Activated CD8-positive, alpha-beta memory T cell treated with anti-CD3 and anti-CD28 coated beads for 4 hours (primary cell): ENCODE results near the gene ARHGAP31.
"Not testable (repeated sequence)": the region's sequence is repeated elsewhere in the genome, so short reads cannot be mapped to it uniquely, and the experiment has no call there.

ENCODE experiments used
- DNase-seq, 2 donors: peaks; one replicate each; pipeline ENCODE4 v3.0.0-alpha.2; 2020; ENCODE audit warnings: low read depth in 2 of 2

ARHGAP31 gene

GRCh38 chr3:119322021-119322834 is 28.0 kb downstream of the ARHGAP31 start:
- DNase-seq = peak in 1 of 2 donors; percentile 7

DNA sequence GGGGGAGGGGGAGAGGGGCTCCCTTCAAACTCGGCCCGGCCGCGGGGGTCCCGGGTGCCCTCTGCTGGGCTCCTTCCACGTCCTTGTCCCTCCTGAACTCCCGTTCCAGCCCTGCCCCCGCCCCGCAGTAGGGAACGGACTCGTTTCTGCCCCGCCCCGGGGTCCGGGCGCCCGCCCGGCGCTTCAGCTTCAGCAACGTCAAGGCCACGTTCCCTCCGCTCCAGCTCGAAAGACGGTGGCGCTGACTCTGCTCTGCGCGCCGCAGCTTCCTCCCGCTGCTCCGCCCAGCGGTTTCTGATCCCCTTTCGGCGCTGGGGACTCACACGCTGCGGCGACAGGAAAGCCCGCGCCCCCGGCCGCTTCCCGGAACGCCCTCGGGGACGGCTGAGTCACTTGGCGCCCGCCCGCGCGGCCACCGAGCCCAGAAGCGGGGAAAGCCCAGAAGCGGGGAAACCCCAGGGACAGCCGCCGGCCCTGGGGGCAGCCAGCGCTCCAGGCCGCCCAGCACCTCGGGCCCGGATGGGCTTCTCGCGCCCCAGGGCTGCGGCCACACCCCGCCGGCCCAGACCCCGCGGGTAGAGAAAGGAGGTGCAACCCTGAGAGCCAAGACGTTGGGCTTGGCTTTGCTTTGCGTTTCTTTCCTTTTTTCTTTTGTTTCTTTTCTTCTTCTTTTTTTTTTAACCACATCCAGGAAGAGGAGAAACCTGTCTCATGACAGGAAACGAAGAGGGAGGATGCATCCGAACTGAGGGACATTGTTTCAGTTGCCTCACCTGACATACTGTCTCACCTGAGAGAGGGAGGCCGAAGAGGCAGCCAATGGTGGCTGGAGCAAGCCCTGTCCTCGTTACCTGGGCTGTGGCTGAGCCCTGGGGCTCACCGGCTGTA is 28.9 kb downstream of the ARHGAP31 start:
- peak; percentile 90 to 93 for DNase-seq

DNA sequence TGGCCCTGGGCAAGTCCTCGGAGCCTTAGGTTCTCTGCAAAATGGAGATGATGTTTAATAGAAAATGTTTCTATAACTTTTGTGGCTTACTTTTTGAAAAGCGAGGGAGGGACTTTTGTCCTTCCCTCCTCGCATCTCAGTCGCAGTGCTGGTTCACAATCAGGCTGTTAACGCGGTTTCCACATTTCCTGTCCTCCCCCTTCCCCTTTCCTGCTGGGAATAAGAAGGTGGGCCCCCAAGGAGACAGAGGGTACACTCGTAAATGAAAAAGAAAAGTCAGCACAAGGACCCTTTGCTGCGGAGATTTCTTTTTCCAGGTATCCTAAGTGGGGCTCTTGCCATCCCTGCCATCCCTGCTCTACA is 29.5 kb downstream of the ARHGAP31 start:
- DNase-seq = no peak

- no peak for DNase-seq
Measured at GRCh38 chr3:119324899-119325298, 30.7 kb downstream of the ARHGAP31 start.

DNA sequence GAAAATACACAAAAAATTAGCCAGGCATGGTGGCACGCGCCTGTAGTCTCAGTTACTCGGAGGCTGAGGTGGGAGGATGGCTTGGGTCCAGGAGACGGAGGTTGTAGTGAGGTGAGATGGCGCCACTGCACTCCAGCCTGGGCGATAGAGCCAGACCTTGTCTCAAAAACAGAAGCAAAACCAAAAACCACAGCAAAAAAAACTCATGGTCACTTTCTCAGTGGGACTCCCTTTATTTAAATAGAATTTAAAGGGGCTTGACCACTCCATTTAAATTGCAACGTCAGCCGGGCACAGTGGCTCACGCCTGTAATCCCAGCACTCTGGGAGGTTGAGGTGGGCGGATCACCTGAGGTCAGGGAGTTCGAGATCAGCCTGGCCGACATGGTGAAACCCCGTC is 32.8 kb downstream of the ARHGAP31 start:
- no peak for DNase-seq

DNA sequence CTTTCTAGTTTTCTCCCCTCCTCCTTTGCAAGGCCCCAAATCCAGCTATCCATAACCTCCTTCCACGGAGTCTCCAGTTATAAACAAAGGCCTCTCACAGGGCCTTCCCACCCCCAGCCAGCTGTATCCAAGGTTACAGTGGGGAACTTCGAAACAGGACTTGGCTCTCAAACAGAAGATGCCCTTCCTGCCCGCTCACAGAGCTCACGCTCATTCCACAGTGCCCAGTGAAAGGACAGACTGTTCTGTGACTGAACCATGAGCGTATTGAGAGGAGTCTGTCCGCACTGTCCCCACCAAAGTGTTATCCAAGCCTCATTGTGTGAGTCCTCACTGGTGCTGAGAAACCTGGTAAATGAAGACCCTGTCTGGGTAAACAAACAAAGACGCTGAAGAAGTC is 35.4 kb downstream of the ARHGAP31 start:
- DNase-seq = no peak

- DNase-seq = no peak
Measured at GRCh38 chr3:119330181-119330580, 36.0 kb downstream of the ARHGAP31 start.

- no peak for DNase-seq
Measured at GRCh38 chr3:119330858-119331257, 36.7 kb downstream of the ARHGAP31 start.

GRCh38 chr3:119331661-119332060 is 37.5 kb downstream of the ARHGAP31 start:
- DNase-seq = no peak

GRCh38 chr3:119333773-119334509 is 39.8 kb downstream of the ARHGAP31 start:
- DNase-seq = no peak

GRCh38 chr3:119336823-119337222 is 42.6 kb downstream of the ARHGAP31 start:
- no peak for DNase-seq

DNA sequence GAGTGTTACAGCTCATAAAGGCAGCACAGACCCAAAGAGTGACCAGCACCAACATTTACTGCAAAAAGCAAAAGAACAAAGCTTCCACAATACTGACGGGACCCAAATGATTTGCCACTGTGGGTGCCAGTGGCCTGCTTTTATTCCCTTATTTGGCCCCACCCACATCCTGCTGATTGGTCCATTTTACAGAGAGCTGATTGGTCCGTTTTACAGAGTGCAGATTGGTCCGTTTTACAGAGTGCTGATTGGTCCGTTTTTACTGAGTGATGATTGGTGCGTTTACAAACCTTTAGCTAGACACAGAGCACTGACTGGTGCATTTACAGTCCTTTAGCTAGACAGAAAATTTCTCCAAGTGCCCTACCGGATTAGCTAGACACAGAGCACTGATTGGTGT is 43.2 kb downstream of the ARHGAP31 start:
- DNase-seq = not testable (repeated sequence)

GRCh38 chr3:119338754-119339153 is 44.6 kb downstream of the ARHGAP31 start:
- DNase-seq = no peak

GRCh38 chr3:119340014-119340413 is 45.8 kb downstream of the ARHGAP31 start:
- DNase-seq = no peak

GRCh38 chr3:119340446-119340845 is 46.3 kb downstream of the ARHGAP31 start:
- no peak for DNase-seq

GRCh38 chr3:119342176-119342575 is 48.0 kb downstream of the ARHGAP31 start:
- no peak for DNase-seq

GRCh38 chr3:119343719-119344118 is 49.5 kb downstream of the ARHGAP31 start:
- DNase-seq = no peak

DNA sequence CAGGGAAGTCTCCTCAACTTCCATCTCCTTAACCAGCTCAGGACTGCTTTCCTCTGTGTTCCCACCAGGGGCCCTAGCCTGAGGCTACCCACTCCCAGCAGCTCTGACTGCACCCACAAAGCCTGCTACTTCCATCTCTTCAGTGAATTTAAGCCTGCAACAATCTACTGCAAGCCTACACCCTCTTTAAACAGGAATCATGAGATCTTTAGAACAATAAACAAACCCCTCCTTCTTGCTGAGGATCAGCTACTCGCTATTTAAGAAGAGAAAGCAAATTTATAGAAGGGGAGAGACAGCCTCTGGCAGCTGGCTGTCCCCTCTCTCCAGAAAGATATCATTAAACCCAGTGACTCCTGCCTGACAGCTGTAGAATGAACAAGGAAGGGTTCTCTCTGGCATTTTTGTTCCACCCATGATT is 51.9 kb downstream of the ARHGAP31 start:
- no peak for DNase-seq

GRCh38 chr3:119347036-119347435 is 52.9 kb downstream of the ARHGAP31 start:
- DNase-seq = no peak

- DNase-seq = no peak
Measured at GRCh38 chr3:119349354-119350041, 55.3 kb downstream of the ARHGAP31 start.

DNA sequence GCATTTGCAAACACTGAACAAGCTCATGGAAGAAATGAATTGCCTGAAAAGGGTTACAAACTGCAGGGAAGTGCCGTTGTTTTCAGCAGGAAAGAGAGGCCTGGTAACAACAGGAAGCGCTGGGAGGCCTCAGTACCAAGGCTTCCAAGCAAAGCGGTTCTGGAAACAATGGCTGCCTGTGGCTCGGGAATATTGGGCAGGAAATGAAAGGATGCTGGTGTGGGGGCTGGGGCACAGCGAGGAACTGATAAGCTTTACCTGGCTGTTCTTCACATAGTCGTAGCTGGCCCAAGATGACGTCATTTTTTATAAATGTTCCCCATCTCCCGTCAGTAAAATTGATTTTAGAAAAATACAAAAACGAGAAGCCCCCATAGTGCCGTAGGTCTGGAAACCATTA is 55.9 kb downstream of the ARHGAP31 start:
- no peak for DNase-seq

DNA sequence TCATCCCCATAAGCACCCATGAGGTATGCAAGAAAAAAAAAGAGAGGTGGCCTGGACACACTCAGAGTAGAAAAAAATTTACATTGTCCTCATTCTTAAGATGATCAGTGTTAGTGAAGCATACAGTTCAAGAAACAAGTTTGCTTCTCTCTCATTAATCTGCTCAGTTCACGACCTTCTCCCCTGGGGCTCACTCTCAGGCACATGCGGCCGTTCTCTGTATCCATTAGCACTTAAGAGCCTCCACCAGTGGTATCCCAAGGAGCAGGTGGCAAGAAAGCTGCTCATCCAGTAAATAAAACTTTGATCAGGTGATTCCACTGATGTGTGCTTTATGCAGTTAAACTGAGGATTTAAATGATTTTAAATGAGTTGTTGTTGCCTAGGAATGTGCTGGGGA is 57.4 kb downstream of the ARHGAP31 start:
- DNase-seq = no peak
